ENCODE measurements around the gene RDH5. TPM values are rescaled to one million over a fixed set of nuclear protein-coding genes. Genes with fewer than 3 reads are reported as not detected.

RDH5 gene
- total and polyA plus RNA-seq, 11 donors: 5.9 to 42.4 (median 17.4) TPM

DNA sequence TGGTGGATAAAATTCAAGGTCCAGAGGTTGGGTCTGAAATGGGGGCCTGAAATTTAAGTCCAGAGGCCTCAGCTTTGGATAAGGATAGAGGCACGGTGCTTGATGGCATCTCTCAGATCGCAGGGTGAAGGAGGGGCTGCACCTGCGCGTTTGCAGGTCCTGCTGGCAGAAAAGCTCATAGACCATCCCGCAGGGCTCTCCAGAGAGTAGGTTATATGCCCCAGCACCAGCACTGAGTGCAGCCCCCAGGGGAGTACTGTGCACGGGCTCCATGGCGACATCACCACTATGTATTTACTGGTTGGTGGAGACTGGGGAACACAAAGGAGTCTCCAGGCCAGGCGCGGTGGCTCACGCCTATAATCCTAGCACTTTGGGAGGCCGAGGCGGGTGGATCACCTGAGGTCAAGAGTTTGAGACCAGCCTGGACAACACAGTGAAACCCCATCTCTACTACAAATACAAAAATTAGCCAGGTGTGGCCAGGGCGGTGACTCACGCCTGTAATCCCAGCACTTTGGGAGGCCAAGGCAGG lies 12.9 kb downstream of the RDH5 start:
- no peak overlapping the region for H3K4me3 ChIP-seq
- H3K9me3 ChIP-seq: no peaks in the 10 kb centered on the region
- no peaks in the 10 kb centered on the region for H3K27me3 ChIP-seq
- no peak overlapping the region for H3K27ac ChIP-seq
- intact Hi-C loops (cut with DNase I): loop anchor here in 3 of 10 donors (10.0 kb wide), 2 partner anchors 302 to 372 kb away; partner anchors contain the start of gene PA2G4 (in 1 of the 3)
- peaks cover 0 to 35% (median 21%) of the 10 kb centered on the region in 12 donors for H3K4me1 ChIP-seq
- ATAC-seq (no peak), DNase-seq (no peak)
- H3K36me3 ChIP-seq: peaks cover 0 to 2% (median 0%) of the 10 kb centered on the region in 9 donors
- WGBS, 4 donors: 85 to 90% (median 88%) methylated on average over 14 of the region's 14 CpGs
- no peak for TF ChIP-seq POLR2A (IDR thresholded peaks at IDR 0.05)
- TF ChIP-seq, protein P1, sequence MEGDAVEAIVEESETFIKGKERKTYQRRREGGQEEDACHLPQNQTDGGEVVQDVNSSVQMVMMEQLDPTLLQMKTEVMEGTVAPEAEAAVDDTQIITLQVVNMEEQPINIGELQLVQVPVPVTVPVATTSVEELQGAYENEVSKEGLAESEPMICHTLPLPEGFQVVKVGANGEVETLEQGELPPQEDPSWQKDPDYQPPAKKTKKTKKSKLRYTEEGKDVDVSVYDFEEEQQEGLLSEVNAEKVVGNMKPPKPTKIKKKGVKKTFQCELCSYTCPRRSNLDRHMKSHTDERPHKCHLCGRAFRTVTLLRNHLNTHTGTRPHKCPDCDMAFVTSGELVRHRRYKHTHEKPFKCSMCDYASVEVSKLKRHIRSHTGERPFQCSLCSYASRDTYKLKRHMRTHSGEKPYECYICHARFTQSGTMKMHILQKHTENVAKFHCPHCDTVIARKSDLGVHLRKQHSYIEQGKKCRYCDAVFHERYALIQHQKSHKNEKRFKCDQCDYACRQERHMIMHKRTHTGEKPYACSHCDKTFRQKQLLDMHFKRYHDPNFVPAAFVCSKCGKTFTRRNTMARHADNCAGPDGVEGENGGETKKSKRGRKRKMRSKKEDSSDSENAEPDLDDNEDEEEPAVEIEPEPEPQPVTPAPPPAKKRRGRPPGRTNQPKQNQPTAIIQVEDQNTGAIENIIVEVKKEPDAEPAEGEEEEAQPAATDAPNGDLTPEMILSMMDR (IDR thresholded peaks at IDR 0.05): no peak

DNA sequence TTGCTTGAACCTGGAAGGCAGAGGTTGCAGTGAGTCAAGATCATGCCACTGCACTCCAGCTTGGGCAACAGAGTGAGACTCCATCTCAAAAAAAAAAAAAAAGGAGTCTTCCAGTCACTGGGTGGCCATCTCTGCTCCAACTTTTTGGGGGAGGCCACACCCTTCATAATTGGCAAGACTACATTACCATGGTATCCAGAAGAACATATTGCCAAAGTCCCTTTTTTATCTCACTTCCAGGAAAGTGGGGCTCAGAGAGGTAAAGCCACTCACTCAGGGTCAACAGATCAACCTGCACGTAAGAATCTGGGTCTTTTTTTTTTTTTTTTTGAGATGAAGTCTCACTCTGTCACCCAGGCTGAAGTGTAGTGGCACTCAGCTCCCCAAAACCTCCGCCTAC lies 13.7 kb downstream of the RDH5 start:
- Histone ChIP-seq H3K9me3 (no peaks in the 10 kb centered on the region), H3K4me1 (peaks cover 0 to 41% (median 25%) of the 10 kb centered on the region in 12 donors), H3K36me3 (peaks cover 0 to 2% (median 0%) of the 10 kb centered on the region in 9 donors), H3K4me3 (no peak overlapping the region), H3K27me3 (no peaks in the 10 kb centered on the region), H3K27ac (no peak overlapping the region)
- TF ChIP-seq POLR2A (IDR thresholded peaks at IDR 0.05): no peak
- TF ChIP-seq, protein P1 (IDR thresholded peaks at IDR 0.05): no peak
- intact Hi-C loops (cut with DNase I): loop anchor here in 3 of 10 donors (10.0 kb wide), 2 partner anchors 301 to 371 kb away; partner anchors contain the start of gene PA2G4 (in 1 of the 3)
- DNase-seq: no peak
- WGBS, 4 donors: 80 to 88% (median 83%) methylated on average over 2 of the region's 2 CpGs
- ATAC-seq: no peak

DNA sequence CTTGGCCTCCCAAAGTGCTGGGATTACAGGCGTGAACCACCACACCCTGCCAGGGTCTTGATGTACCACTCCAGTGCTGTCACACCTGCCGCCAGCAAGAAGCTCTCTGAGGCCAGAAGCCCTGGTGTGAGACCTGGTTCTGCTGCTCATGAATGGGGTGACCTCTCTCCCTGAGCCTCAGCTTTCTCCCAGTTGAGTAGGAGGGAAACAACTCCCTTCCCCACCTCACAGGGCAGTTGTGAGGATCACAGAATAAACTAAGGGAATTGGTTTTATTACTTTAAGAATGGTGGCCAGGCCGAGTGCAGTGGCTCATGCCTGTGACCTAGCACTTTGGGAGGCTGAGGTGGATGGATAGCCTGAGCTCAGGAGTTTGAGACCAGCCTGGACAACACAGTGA lies 14.4 kb downstream of the RDH5 start:
- ATAC-seq (no peak), DNase-seq (no peak)
- Histone ChIP-seq H3K4me3 (no peak overlapping the region), H3K27ac (no peak overlapping the region), H3K36me3 (peaks cover 0 to 2% (median 0%) of the 10 kb centered on the region in 9 donors), H3K27me3 (no peaks in the 10 kb centered on the region), H3K4me1 (peaks cover 0 to 38% (median 25%) of the 10 kb centered on the region in 12 donors), H3K9me3 (no peaks in the 10 kb centered on the region)
- intact Hi-C loops (cut with DNase I): loop anchor here in 3 of 10 donors (10.0 kb wide), 2 partner anchors 300 to 370 kb away; partner anchors contain the start of gene PA2G4 (in 1 of the 3)
- WGBS, 4 donors: 82 to 97% (median 94%) methylated on average over 3 of the region's 3 CpGs
- no peak for TF ChIP-seq POLR2A (IDR thresholded peaks at IDR 0.05)
- TF ChIP-seq, protein P1 (IDR thresholded peaks at IDR 0.05): no peak

DNA sequence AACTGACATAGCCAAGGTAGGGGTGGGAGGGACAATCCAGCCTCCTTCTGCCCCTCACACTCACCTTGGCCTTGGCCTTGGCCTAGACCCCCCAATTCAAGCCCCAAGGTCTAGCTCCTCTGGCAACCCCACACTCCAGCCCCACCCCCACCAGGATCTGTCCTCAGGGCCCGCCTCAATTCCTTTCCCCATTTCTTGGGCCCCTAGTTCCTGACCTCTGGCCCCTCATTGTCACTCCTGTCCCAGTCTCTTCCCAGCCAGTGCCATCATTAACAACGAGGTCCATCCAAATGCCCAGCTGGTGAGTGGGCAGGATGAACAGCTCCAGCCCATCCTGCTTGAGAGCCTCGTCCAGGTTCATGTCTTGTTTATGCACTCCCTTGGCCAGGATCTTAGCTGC lies 15.9 kb downstream of the RDH5 start:
- H3K36me3 ChIP-seq: peaks cover 0 to 2% (median 0%) of the 10 kb centered on the region in 9 donors
- ATAC-seq: no peak
- H3K27me3 ChIP-seq: no peaks in the 10 kb centered on the region
- no peak overlapping the region for H3K4me3 ChIP-seq
- H3K4me1 ChIP-seq: peaks cover 0 to 23% (median 14%) of the 10 kb centered on the region in 12 donors
- no peak for DNase-seq
- H3K9me3 ChIP-seq: no peaks in the 10 kb centered on the region
- TF ChIP-seq POLR2A (IDR thresholded peaks at IDR 0.05): no peak
- TF ChIP-seq, protein P1 (IDR thresholded peaks at IDR 0.05): no peak
- peak overlapping the region in 1 of 12 donors; percentile 74 for H3K27ac ChIP-seq
- 52 to 71% (median 58%) methylated on average over 3 of the region's 3 CpGs for WGBS, 4 donors
- intact Hi-C loops (cut with DNase I): loop anchor here in 9 of 10 donors (2.0 to 10.0 kb wide), 10 partner anchors 61 to 376 kb away; partner anchors contain the start of genes ORMDL2 (in 1 of the 9), PA2G4 (in 1 of the 9) and SARNP (in 1 of the 9)

All from heart left ventricle (tissue), 16 donors.